GM18511 (cell line): ENCODE data around the gene SLC35E3.
A peak's percentile ranks its signal among the peaks of the same experiment; 100 is the strongest.

Experiments used
- ATAC-seq: cut with Tn5 transposase; IDR thresholded peaks from one replicate; pipeline ENCODE4 v1.9.1; 2021; ENCODE audit warnings: mild to moderate bottlenecking, moderate library complexity; ENCODE audit not compliant: unreplicated experiment

SLC35E3 gene

GRCh38 chr12:68745904-68746571 is at the start of gene SLC35E3:
Gene SLC35E3 (plus strand): TSS chr12:68746176. CDS start chr12:68746378, 202 bp downstream.
- ATAC-seq = peak; percentile 97

DNA sequence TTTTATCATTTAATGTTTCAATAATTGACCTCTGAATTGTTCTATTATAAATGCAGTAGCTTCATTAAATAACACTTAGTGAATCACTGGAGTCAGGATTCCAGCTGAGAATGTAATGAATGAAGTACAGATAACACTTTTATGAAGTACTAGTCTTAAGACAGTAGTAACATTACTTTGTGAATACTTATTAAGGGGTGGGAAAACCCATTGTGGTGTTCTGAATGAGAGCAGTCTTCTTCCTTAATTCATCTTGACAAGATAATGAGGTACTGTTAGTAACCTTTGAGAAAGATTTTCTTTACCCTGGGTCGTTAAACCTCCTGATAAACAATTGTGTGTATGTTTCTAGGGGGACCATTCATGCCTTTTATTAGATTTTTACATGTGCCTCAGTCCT is 46.5 kb upstream of the SLC35E3 start:
- no peak for ATAC-seq

DNA sequence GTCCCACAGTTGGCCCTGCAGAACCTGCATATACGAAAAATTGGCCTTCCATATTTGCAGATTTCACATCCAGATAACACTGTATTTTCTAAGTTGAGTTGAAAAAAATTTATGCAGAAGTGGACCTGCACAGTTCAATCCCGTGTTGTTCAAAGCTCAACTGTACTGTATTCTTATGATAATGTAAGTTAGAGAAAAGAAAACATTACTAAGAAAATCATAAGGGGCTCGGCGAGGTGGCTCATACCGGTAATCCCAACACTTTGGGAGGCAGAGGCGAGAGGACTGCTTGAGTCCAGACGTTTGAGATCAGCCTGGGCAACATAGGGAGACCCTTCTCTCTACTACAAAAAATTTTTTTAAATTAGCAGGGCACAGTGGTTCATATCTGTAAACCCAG is 18.2 kb upstream of the SLC35E3 start:
- ATAC-seq = no peak

DNA sequence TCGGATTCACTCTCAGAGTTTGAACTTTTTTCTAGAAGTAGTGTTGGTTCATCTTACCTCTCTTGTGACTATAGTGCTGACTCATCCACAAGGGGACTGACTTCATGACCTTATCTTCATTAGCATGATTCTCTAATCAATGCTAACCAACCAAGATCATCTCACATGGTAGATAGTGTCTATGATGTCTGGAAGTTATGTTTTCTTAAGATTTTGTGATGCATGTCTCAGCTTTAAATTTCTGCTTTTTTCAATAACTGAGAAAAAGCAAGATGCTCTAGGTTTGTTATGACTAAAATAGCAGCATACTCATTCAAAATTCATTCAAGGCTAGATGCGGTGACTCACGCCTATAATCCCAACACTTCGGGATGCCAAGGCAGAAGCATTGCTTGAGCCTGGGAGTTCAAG is 12.3 kb upstream of the SLC35E3 start:
- no peak for ATAC-seq

- no peak for ATAC-seq
These were observed 6.1 kb upstream of the SLC35E3 start for GRCh38 chr12:68739891-68740290.

DNA sequence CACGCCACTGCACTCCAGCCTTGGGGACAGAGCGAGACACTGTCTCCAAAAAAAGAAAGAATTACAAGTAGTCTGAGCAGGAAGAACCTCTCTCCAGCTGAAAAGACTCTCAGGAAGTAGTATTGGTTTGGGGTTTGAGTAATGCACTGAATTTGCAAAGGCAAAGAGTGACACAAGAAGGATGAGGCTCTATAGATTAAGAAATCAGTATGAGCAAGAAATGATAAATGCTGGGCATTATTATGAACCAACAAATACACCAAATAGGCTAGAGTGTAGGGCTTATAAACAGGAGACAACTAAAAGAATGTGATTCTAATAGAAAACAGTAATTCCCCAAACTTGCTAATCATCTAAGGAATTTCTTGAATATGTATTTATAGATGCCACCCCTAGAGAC is 2.6 kb upstream of the SLC35E3 start:
- no peak for ATAC-seq

DNA sequence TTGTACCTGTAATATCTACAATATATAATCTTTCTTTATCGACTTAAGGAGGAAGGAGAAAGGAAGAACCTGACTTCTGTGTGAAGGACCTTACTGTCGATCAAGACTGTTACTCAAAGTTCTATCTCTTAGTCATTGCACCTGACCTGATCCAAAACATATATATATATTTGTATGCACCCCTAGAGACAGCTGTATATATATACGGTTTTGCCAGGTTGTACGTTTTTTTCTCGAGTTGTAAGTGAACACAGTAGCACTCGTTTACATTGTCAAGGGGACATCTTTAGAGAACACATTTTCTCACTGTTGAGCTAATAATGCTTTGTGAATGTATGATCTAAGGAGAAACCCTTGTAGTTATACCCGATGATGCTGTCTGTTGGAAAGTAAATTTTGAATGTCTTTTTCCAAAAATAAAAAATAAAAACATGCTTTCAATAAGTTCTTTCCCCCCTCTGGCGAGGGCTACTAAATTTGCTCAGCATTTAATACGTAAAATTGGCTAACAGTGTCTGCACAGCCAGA is 536 bp upstream of the SLC35E3 start:
- no peak for ATAC-seq

- ATAC-seq = peak; percentile 51
These were observed 700 bp downstream of the SLC35E3 start for GRCh38 chr12:68746572-68747180.

DNA sequence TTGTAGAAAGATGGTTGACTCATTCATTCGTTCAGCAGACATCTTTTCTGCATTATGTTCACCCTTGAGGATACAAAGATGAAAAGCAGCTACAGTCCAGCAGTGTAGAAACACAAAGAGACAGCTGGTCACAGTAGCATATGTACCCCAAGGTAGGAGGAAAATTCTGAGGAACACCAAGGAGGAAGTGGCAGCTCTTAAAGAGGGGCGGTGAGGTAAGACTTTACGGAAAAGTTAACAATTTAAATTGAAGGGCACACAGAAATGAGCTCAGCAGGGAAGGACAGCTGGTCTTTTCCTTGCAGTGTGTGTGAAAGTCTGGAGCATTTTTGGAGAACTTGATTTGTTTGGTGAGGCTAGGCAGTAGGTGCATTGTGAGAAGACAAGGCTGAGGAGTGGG is 3.5 kb downstream of the SLC35E3 start:
- ATAC-seq = no peak

DNA sequence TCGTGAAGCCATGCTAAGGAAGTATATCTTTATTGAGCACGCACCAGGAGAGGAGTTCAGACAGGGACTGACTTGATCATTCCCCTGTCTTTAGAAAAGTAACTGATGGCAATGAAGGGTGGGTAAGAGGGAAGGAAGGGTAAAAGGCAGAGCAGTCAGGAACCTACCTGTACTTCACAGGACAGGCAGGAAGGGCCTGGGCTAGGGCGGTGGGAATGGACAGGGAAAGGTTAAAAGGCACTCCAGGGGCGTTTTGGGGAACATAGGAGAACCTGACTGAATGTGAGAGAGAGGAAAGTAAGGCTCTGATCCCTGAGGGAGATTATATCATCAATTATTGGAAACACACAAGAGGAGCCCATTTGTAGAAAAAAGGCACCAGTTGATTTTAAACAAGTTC is 3.9 kb downstream of the SLC35E3 start:
- ATAC-seq = no peak

- ATAC-seq = no peak
These were observed 4.5 kb downstream of the SLC35E3 start for GRCh38 chr12:68750506-68750905.

GRCh38 chr12:68755536-68756243 is 9.7 kb downstream of the SLC35E3 start:
- no peak for ATAC-seq

DNA sequence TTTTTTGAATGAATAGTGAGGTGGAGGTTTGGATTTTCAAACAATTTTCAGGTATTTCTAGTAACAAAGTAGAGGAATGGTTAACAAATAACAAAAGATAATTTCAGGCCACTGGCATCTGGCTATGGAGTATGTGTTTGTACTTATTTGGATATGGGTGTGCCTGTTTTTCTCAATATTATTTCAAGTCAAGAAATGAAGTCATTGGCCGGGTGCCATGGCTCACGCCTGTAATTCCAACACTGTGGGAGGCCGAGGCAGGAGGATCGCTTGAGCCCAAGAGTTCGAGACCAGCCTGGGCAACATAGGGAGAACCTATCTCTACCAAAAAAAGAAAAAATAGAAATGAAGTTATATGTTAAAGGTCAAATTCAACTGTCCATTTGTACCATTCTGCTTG is 13.9 kb downstream of the SLC35E3 start:
- ATAC-seq = no peak

DNA sequence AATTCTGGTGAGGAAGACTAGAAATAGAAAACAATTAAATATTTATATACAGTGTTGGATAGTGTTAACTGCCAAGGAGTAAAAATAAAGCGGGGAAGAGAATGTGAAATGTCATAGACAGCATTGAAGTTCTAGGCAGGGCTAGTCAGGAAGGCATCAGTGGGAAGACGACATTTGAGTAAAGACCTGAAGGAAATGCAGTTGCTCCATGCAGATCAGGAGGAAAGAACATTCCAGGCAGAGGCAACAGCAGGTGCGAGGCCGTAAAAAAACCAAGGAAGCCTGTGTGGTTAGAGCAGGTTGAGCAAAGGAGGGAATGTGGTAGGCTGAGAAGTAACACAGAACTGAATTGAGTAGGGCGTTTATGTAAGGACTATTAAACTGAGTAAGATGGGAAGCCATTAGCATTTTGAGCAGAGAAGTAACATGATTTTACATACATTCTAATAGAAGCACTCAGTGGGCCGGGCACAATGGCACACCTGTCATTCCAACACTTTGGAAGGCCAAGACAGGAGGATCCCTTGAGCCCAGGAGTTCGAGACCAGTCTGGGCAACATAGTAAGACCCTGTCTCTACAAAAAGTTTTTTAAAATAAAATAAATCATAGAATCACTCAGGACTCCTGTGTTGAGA is 14.9 kb downstream of the SLC35E3 start:
- ATAC-seq = no peak

GRCh38 chr12:68761442-68761812 is 15.5 kb downstream of the SLC35E3 start:
- ATAC-seq = no peak

DNA sequence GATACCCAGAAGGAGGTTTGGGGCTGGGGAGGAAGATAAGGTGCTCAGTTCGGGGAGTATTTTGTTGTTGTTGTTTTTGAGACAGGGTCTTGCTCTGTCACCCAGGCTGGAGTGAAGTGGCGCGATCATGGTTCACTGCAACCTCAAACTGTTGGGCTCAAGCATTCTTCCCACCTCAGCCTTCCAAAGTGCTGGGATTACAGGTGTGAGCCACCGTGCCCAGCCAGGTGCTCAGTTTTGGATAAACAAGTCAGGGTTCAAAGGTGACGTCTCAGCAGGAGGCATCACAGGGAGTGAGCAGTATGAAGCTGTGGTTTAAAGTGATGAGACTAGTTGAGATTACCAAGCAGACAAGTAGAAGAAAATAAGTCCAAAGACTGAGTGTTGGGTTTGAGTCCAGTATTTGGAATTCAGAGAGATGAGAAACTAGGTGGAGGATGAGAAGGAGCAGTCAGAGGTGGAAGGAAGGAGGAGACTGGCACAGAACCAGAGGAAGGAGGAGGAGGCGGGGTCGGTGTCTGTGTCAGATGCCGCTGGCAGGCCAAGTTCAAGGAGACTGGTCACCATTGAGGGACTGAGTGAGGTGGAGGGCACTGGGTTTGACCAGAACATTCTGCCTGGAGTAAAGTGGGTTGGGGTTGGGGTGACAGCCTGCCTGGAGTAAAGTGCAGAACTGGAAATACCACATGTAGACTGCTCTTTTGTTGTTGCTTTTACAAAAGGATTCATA is 16.1 kb downstream of the SLC35E3 start:
- ATAC-seq = no peak

DNA sequence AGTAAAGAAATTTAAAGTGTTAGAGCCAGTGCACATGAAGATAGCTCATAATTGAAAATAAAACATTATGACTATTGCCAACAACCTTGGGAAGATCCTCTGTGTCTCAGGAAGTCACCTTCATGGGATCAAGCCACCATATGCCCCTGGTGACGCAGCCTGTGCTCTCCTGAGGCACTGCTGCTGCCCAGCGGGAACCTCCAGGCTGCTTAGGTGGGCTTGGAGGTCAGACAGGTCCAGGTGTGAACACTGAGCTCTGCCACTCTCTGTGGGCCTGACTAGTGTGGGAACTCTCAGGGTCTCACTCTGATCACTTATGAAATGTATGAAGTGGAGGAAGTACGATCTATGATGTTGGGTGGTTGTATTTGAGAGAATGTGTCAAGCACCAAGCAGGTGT is 16.7 kb downstream of the SLC35E3 start:
- no peak for ATAC-seq

DNA sequence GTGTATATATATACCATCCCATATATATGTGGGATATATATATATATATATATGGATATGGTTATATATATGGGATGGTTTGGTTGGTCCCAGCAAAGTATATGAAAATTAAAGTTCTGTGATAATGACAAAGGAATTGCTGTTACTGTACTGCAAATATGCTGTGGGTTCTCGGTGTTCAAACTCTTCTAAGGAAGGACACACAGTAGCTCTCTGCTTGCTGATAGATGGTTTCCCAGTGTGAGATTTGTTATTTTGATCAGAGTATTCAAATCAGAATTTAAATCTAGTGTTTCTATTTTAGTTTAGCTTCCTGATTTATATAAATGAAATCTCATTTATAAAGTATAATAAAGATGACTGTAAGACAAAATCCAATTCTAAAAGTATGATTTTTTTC is 19.7 kb downstream of the SLC35E3 start:
- ATAC-seq = no peak

DNA sequence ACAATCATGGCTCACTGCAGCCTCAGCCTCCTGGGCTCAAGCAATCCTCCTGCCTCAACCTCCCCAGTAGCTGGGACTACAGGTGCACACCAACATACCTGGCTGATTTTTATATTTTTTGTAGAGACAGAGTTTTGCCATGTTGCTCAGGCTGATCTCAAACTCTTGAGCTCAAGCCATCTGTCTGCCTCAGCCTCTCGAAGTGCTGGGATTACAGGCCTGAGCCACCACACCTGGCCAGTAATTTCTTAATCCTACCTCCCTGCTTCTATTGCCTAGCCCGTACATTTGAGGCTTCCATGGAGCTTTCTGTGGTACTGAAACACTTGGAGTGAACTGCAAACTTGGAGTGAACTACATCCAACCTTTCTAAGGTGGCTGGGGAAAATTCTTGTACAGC is 20.7 kb downstream of the SLC35E3 start:
- no peak for ATAC-seq

- no peak for ATAC-seq
These were observed 21.2 kb downstream of the SLC35E3 start for GRCh38 chr12:68767191-68767590.

GRCh38 chr12:68768431-68768939 is 22.5 kb downstream of the SLC35E3 start:
- no peak for ATAC-seq
